GM19043 (cell line): Measurements from ENCODE around the gene CYP2C9.
A peak's percentile ranks its signal among the peaks of the same experiment; 100 is the strongest.
"Not testable (repeated sequence)": the region's sequence is repeated elsewhere in the genome, so short reads cannot be mapped to it uniquely, and the experiment has no call there.

Experiments used
- ATAC-seq: cut with Tn5 transposase; IDR thresholded peaks from one replicate; pipeline ENCODE4 v1.9.1; 2021; ENCODE audit warnings: low read depth; ENCODE audit not compliant: unreplicated experiment

CYP2C9 gene

GRCh38 chr10:94938383-94938782 is at the start of gene CYP2C9:
TSS of gene CYP2C9 (plus strand) at chr10:94938658. CDS start at chr10:94938683, 25 bp downstream.
- ATAC-seq = no peak

GRCh38 chr10:94889123-94889522 is 49.3 kb upstream of the CYP2C9 start:
- no peak for ATAC-seq

GRCh38 chr10:94890264-94891022 is 48.0 kb upstream of the CYP2C9 start:
- no peak for ATAC-seq

- ATAC-seq = not testable (repeated sequence)
These were observed 40.0 kb upstream of the CYP2C9 start for GRCh38 chr10:94898414-94898813.

GRCh38 chr10:94902080-94902479 is 36.4 kb upstream of the CYP2C9 start:
- ATAC-seq = no peak

GRCh38 chr10:94902570-94902969 is 35.9 kb upstream of the CYP2C9 start:
- ATAC-seq = peak; percentile 56

- not testable (repeated sequence) for ATAC-seq
These were observed 33.8 kb upstream of the CYP2C9 start for GRCh38 chr10:94904506-94905148.

- ATAC-seq = no peak
These were observed 22.0 kb upstream of the CYP2C9 start for GRCh38 chr10:94916423-94916822.

- no peak for ATAC-seq
These were observed 1.7 kb upstream of the CYP2C9 start for GRCh38 chr10:94936721-94937120.

GRCh38 chr10:94943432-94944103 is 5.1 kb downstream of the CYP2C9 start:
- ATAC-seq = not testable (repeated sequence)

GRCh38 chr10:94946181-94946580 is 7.7 kb downstream of the CYP2C9 start:
- ATAC-seq = not testable (repeated sequence)

GRCh38 chr10:94963901-94964300 is 25.4 kb downstream of the CYP2C9 start:
- no peak for ATAC-seq

- ATAC-seq = no peak
These were observed 45.1 kb downstream of the CYP2C9 start for GRCh38 chr10:94983555-94983954.

GRCh38 chr10:94989192-94989591 is 50.7 kb downstream of the CYP2C9 start:
- no peak for ATAC-seq

GRCh38 chr10:94991243-94991888 is 52.9 kb downstream of the CYP2C9 start:
- ATAC-seq = no peak

GRCh38 chr10:94992811-94993210 is 54.4 kb downstream of the CYP2C9 start:
- ATAC-seq = no peak

GRCh38 chr10:94997741-94998174 is 59.3 kb downstream of the CYP2C9 start:
- no peak for ATAC-seq

GRCh38 chr10:95026461-95026860 is 88.0 kb downstream of the CYP2C9 start:
- no peak for ATAC-seq

GRCh38 chr10:95031656-95032055 is 93.2 kb downstream of the CYP2C9 start:
- ATAC-seq = no peak

GRCh38 chr10:95034401-95034800 is 95.9 kb downstream of the CYP2C9 start:
- no peak for ATAC-seq
